ENCODE measurements around the gene PCGF5.
A peak's percentile ranks its signal among the peaks of the same experiment; 100 is the strongest.
"Not testable (repeated sequence)": the region's sequence is repeated elsewhere in the genome, so short reads cannot be mapped to it uniquely, and the experiment has no call there.

Gene PCGF5

DNA sequence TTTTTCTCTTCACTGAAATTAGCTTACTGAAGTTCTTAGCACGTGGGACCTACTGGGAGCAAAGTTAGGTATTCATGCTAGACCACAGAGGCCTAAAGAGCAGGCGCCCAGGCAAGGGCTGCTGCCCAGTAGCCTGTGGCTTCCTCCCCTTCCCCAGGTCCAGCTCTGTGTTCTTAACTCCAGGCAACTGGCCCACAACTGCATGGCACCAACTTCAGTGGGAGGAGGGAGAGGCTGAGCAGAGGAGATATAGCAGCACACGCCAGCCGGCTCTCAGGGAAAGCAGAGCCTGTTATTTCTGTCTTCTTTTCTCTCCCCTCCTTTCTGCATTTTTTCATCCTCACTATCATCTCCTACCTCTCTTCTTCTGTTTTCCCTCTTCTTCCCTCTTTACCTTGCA is 67.4 kb downstream of the PCGF5 start:
- DNase-seq = no peak

DNA sequence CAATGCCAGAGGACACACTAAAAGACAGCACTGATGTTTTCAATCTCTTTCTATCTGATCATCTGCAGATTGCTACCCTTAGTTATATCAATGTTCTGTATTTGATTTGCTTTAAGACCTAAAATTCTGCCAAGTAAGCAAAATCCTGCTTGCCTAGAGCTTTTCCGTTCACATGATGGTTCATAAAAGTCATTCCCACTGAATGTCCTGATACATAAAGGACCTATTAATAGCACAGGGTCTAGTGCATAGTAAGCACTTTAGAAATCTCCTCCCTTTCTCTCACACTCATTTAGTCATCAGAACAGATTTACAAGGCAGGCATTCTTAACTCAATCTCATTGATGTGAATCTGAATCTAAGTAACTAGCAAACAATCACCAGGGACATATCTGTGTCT is 68.8 kb downstream of the PCGF5 start:
- DNase-seq = no peak

DNA sequence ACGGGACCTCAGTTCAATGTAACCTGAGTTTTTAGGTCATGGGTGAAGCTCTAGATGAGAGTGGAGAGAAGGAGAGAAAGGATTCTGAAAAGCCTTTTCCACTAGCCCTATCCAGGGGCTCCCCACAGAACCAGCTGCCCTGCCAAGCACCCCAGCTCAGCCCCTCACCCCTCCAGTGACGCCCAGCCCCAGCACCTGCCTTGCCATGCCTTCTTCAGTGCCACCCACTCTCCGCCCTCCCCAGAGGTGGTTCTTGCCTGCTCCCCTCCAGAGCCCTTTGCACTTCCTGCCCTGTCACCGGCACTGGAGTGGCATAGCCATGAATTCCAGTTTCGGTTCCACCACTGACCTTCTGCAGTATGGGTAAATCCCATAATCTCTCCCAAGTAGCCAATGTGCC is 70.1 kb downstream of the PCGF5 start:
- DNase-seq = no peak

DNA sequence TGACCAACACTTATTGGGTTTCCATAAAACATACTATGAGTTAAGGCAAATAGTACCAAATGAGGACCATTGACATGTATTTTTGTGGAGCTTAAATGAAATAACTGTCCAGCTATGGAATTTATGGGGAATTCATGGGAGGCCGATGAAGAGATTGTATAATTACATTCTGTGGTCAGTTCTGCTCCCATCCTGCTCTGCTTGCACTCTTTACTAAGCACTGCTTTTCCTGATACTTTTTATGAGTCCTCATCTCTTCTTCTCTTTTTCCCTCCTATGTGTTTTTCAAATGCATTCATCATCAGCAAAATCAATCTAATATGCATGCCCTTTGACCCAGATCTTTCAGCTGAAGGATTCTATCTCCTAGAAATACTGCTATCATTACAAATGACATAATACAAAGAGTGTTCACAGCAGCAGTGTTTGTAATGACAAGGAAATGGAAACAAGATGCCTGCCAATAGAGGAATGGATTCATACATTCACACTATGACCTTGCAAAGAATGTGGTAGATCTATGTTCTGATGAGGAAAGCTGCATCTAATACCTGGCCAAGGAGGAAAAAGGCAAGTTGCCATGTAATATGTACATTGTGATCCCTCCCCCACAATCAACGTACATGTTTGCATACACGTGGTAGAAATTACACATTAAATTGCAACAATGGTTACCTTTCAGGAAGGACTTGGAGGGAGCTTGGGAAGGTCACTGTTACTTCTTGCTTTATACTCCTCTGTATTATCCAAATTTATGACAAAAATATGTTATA is 73.9 kb downstream of the PCGF5 start:
- no peak for DNase-seq

DNA sequence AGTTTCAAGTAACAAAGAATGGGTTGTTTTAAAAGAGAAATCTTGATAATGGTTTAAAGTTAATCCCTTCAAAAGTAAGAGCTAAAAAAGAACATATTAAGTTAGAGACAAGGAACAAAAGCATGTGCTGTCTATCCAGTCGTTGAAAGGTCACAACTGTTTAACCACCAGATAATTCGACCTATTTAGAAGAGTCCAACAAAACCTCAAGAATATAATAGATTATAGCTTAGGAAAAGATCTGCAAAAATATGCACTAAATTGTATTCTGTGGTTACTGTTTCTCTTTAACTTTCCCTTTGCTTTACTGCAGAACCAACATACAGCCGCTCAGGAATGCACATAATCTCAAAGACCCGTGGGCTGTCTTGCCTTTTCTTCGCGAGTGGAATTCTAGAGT is 74.9 kb downstream of the PCGF5 start:
- DNase-seq = no peak

DNA sequence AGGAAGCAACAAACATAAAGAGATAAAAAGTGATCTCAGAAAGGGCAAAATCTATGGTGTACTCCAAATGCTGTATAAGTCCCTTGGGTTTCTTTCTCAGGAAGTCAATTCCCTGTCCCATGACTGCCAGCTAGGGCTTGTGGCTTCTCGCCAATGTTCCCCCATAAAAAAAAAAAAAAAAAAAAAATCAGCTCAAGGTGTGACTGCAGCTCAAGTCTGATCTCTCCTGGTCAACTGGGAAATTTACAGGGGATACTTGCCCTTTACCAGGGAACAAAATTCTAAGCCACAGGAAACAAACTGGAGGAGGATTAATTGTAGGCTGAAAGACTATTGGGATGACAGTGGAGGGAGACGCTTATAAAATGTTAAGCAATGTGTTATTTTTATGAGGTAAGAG is 76.0 kb downstream of the PCGF5 start:
- DNase-seq = no peak

DNA sequence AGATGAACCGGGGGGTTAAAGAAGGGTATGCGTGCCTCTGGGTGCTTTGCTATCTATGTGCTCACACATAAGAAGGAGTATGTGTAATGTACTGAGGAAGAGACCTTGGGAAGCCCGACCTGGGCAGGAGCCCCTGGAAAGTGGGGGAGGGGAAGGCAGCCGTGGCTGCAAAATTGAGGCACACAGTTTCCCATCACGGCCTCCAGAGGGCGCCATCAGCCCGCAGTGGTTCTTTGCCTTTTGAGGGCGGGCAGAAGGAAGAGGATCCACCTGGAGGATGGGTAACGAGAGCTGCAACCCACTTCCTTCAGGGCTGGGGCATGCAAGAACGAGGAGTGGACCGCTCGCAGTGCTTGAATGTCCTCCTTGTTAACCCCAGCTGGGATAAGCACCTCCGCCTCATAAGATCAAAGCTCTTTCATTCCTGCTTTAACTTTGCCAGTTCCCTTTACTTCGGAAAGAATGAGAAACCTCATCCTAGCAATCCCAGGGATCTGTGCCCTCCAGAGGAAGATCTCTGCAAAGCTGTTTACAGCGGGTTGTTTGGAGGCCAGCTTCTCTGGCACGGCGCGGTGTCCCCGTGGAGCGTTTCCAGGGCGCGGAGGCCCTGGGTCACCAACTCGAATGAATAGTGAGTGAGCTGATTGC is 77.9 kb downstream of the PCGF5 start:
- DNase-seq = peak; percentile 82

DNA sequence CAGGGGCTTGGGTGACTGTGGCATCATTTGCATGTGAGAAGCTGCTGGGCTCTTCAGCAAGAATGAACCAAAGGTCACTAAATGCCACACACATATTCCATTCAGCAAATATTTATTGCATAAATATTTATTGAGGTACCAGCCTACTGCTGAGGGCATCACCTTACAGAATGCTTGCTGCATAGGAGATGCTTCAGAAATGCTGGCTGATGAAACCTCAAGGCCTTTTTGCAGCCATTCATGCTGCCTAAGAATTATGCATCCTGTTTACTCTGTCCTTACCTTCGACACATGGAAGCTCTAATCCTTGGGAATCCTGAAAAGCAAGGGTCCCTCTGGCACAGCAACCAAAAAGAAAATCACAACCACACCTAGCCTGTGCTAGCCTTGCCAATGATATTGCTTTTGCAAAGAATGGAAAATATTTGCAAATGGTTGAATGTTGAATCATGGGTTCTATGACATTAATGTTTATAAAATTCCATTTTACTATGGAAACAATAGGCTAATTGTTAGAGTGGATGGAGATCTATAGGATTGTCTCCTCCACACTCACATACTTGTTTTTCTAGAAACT is 79.6 kb downstream of the PCGF5 start:
- no peak for DNase-seq

DNA sequence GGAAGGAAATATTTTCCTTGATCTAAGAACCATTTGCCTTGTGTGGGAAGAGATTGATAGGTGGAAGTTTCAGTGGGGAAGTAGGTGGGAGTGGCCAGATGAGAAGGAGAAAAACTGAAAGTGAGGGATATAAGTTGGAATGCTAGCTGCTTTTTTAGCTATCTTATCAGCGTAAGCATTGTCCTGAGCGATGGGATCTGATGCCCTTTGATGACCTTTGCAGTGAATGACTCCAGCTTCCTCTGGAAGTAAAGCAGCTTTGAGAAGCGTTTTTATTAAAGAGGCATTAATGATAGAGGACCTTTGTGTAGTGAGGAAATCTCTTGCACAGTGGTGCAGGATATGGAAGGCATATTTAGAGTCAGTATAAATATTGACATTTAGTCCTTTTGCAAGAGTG is 82.5 kb downstream of the PCGF5 start:
- not testable (repeated sequence) for DNase-seq

DNA sequence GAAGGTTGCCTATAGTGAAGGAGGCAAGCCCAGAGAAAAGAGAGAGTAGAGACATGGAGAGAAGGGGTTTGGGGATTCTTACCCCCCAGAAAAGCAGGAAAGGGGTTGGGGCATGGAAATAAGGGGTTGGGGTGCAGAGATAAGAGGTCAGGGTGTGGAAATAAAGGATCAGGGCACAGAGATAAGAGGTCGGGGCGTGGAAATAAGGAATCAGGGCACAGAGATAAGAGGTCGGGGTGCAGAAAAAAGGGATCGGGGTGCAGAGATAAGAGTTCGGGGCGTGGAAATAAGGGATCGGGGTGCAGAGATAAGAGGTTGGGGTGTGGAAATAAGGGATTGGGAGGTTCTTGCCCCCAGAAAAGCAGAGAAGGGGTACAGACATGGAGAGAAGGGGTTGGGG is 85.5 kb downstream of the PCGF5 start:
- DNase-seq = not testable (repeated sequence)

DNA sequence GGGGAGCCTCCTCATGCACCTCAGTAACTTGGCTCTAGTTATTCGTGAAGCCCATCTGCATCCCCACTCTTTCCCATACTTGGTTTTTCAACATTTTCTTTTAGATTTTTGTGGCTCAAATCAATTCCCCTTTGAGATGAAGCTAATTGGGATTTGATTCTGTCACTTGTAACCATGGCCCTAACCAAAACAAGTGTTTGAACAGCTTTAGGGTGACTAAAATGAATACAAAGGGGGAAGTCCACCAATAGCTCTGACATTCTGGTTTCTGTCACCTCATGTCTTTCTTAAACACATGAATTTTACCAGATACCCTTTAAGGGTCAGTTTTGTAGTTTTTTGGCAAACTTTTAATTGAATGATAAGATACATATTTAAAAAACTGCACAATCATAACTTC is 87.0 kb downstream of the PCGF5 start:
- DNase-seq = no peak

DNA sequence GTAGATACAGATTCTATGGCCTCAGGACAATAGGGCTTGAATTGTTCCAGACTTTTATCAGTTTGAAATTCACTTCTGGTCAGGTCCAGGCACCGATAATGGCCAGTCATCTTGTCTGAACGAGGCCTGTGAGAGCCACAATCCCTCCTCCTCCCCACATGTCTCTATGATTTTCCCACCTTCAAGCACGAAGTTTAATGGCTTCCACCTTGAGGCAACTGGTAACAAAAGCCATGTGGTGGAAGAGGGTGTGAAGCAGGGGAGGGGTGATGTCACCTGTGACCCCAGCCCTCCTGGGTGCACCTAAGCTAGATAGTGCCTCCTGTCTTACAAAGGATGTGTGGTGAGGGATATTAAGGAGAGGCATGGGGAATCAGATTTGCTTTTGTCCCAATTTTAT is 89.2 kb downstream of the PCGF5 start:
- no peak for DNase-seq

DNA sequence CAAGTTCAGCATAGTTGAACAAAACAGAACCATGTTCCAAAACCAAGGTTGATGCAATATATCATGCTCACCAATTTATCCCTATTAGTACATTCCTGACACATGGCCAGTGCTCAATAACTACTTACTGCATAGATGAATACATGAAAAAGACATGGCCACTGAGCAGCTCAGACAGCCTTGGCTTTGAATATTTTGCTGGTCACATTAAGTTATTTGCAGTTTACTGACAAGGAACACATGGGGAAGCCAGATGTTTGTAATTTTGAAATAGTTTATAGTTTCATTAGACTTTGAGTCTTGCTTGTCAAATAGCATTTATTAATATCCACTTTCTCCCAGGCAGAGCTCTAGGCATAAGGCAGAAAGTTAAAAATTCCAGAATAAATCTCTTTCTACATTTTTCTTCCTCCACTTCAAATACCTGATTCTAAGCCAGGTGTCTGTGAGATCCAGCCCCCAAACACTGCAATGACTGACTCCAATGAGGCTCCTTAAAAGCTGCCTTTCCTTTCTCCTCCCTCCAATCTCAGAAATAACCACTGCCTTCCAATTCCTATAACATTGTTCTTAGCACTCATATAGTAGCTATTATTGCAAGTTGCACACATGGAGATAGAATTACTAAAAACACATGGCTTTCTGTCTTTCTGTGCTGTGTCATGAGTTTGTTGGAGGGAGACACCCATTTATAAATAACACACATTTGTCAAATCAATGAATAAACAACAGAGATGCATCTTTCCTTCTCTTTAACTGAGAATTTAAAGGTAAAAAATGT is 91.3 kb downstream of the PCGF5 start:
- DNase-seq = no peak

DNA sequence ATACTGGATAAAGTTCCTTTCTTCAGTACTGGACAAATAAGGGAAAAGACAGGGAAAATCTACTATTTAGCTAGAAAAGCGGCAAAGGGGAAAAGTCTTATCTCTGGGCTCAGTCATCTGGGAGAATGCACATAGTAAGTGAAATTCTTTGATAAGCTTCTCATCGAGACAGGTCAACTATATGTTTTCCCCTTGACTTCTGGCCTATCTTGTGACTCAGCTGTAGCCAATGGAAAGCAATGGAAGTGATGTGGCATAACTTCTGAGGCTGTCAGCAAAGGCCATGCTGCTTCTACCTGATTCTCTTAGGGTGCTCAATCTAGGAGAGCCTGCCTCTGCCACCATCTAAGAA is 91.9 kb downstream of the PCGF5 start:
- DNase-seq = no peak

DNA sequence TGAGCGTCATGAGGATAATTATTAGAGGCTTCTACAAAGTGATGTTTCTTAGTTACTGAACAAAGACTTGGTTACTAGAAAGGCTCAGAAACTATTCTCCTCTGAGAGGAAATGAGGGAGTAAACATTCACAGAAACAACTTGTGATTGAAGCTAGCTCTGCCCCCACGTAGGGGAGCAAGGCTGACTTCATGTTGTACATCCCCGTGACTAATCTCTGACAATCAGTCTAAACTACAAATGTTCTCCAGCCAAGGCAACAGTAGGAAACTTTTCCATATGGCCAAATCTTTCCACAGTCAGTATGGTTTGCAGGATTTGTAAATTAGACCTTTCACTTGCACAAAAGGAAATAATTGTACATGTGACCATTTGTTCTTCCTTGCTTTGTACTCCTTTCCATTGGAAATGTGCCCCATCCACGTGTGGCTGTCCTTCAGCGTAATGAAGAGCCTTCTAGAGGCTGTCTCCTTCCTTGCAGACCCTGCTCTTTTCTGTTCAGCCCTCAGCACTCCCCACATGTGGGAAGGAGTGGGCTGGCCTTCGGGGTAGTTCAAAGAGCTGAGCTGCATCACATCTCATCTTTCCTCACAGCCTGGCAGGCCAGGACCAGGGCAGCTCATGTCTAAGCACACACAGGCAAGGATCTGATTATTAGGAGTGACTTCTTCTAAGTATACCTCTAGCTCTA is 93.5 kb downstream of the PCGF5 start:
- no peak for DNase-seq

DNA sequence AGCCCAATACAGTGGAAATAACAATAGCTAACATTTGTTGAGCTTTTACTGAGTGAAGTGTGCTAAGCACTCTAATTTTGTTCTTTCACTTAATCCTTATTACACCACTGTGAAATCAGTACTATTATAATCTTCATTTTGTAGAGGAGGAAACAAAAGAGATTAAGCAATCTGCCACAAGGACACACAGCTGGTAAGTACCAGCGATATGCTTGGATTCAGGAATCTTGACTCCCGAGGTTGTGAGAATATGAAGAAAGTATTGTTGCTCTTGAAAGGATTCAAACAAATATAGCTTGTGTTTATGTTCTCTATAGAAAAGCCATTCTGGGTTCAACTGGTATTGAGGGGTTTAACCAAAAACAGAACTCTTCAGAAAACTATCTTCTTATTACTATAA is 96.0 kb downstream of the PCGF5 start:
- DNase-seq = no peak

DNA sequence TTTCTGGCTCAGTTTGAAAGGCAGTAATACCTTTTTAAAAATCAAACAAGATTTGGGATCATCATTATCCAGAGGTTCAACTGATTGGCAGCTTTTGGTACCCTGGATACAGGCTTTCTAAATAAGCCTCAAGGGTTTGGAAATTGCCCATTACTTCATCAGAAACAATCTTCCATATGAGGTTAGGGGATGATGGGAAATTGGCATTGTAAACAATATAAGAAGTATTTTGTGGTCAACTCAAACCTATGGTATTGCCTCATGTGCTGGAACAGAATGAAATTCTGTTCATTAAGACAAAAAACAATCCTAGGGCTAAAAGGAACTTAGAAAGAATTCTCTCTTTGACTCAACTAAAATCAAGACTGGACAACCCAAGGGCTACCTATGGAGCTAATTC is 97.1 kb downstream of the PCGF5 start:
- no peak for DNase-seq

DNA sequence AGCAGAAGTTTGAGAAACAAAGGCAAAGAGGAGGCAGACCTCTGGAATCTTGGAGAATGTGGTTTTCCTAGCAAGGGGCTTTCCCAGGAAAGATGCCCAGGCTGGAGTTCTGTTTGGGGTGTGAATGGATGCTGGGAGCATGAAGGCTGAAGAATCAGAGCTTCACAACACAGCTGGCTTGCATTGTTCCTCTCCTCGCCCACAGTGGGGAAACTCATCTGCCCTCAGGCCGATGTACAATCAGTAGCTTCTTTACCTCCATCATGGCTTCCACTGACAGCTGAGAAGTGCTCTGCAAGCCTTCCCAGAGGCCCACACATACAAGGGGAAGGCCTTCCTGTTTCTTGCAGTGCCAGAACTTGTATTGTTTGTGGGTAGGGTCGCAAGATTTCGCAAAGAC is 98.9 kb downstream of the PCGF5 start:
- DNase-seq = no peak

DNA sequence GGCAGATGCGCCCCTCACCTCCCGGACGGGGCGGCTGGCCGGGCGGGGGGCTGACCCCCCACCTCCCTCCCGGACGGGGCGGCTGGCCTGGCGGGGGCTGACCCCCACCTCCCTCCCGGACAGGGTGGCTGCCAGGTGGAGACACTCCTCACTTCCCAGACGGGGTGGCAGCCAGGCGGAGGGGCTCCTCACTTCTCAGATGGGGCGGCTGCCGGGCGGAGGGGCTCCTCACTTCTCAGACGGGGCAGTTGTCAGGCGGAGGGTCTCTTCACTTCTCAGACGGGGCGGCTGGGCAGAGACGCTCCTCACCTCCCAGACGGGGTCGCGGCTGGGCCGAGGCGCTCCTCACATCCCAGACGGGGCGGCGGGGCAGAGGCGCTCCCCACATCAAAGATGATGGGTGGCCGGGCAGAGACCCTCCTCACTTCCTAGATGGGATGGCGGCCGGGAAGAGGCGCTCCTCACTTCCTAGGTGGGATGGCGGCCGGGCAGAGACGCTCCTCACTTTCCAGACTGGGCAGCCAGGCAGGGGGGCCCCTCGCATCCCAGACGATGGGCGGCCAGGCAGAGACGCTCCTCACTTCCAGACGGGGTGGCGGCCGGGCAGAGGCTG is 102.9 kb downstream of the PCGF5 start:
- not testable (repeated sequence) for DNase-seq

DNA sequence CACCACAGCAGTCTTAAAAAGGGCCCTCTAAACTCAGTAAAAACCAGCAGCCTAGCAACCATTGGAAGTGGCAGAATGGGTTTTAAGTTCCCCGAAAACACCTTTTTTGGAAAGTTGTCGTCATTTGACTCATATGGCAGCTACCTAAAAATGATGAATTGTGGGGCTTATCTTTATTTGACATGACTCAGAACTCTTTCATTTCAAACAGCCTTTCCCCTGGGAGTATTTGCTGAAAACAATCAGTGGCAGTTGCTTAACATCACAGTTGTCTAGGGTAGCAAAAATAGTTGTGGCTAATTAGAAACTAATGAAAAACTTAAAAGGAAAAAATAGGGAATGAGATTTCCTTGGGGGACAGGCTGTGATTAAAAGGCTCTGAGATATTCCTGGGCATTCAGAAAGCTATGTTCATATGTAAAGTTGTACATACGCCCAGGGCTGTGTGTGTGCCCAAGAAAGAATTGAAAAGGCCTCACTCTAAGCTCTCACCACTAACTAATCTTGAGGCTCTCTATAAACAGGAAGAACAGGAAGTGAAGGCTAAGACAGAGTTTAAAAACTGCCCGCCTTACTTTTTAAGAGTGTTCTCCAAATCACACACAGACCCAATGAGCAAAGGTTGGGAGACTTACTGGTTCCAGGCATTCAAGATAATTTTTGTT is 108.0 kb downstream of the PCGF5 start:
- DNase-seq = no peak

Measured in left hindlimb (tissue), 1 donor.